H1 (cell line): ENCODE data around the gene SLC7A9. TPM values are rescaled to one million over a fixed set of nuclear protein-coding genes. Genes with fewer than 3 reads are reported as not detected.

Source experiments
- CTCF ChIA-PET: fragments of 300-600 bp; sonication (Branson Sonifier 250); formaldehyde crosslinking; loops from one replicate; lab custom pipeline; 2021; ENCODE audit not compliant: partially characterized antibody; lab: Charles Lee
- POLR2A ChIA-PET: fragments of 300-600 bp; sonication (Branson Sonifier 250); formaldehyde crosslinking; loops from one replicate; lab custom pipeline; 2021; ENCODE audit warnings: inconsistent platforms; ENCODE audit not compliant: partially characterized antibody; lab: Charles Lee
- DNase-seq, 2 experiments: peaks; one replicate each; pipeline versions ENCODE4 v3.0.0 to v3.0.0-alpha.2; 2010 to 2022; ENCODE audit warnings: low spot score in 2 of 2, low read depth in 1 of 2, mixed read lengths in 1 of 2
- FAIRE-seq: peaks from 2 replicates; lab custom pipeline; 2011; peaks lifted over from hg19 to GRCh38; lab: Jason Lieb, UNC
- H2AFZ ChIP-seq: 2 replicates; pipeline ENCODE4 v1.8.1; 2012; ENCODE audit warnings: low read length, inconsistent platforms
- H2AK5ac ChIP-seq: 2 replicates; pipeline ENCODE4 v1.6.1; 2013; ENCODE audit warnings: low read depth, low read length
- H2BK120ac ChIP-seq: replicated peaks from 2 replicates; pipeline ENCODE3; 2013; ENCODE audit warnings: low read depth, low read length, inconsistent platforms
- H2BK12ac ChIP-seq: 2 replicates; pipeline ENCODE4 v1.6.1; 2013; ENCODE audit warnings: low read depth, low read length
- H2BK15ac ChIP-seq: 2 replicates; pipeline ENCODE4 v1.6.1; 2013; ENCODE audit warnings: low read length
- H2BK20ac ChIP-seq: 2 replicates; pipeline ENCODE4 v1.6.1; 2013; ENCODE audit warnings: low read length
- H2BK5ac ChIP-seq: 2 replicates; pipeline ENCODE4 v1.6.1; 2013; ENCODE audit warnings: low read depth, low read length
- H3K14ac ChIP-seq: 2 replicates; pipeline ENCODE4 v1.6.1; 2013; ENCODE audit warnings: inconsistent platforms; ENCODE audit not compliant: insufficient read length
- H3K18ac ChIP-seq: 2 replicates; pipeline ENCODE4 v1.6.1; 2013; ENCODE audit warnings: low read length; ENCODE audit errors: extremely low read depth
- H3K23ac ChIP-seq: 2 replicates; pipeline ENCODE4 v1.6.1; 2013; ENCODE audit warnings: inconsistent platforms; ENCODE audit not compliant: insufficient read length
- H3K23me2 ChIP-seq: 2 replicates; pipeline ENCODE4 v1.6.1; 2013; ENCODE audit warnings: low read depth, low read length
- H3K27ac ChIP-seq: 2 replicates; pipeline ENCODE4 v1.6.1; 2011; ENCODE audit warnings: low read depth, low read length, inconsistent platforms
- H3K27me3 ChIP-seq, 4 experiments: replicated peaks in 1 of 4; 1 replicate in 1 of 4; 2 replicates in 3 of 4; pipeline versions ENCODE4 v1.6.1 to v1.8.1; 2011 to 2013; ENCODE audit warnings: low read length in 3 of 4, mild to moderate bottlenecking in 3 of 4, inconsistent platforms in 2 of 4, mixed read lengths in 2 of 4, moderate library complexity in 1 of 4; ENCODE audit not compliant: control insufficient read depth in 3 of 4, insufficient read depth in 3 of 4; ENCODE audit errors: extremely low read depth in 1 of 4
- H3K36me3 ChIP-seq, 4 experiments: 2 replicates each; pipeline versions ENCODE4 v1.6.1 to v1.8.1; 2011 to 2013; ENCODE audit warnings: mild to moderate bottlenecking in 4 of 4, low read length in 3 of 4, moderate library complexity in 2 of 4, control low read depth in 1 of 4, inconsistent platforms in 1 of 4; ENCODE audit not compliant: insufficient read depth in 4 of 4, control insufficient read depth in 2 of 4
- H3K4ac ChIP-seq: replicated peaks from 2 replicates; pipeline ENCODE3; 2013; ENCODE audit warnings: low read length, low read depth, mixed read lengths, inconsistent platforms; ENCODE audit not compliant: insufficient read length
- H3K4me1 ChIP-seq, 4 experiments: replicated peaks in 1 of 4; 1 replicate in 1 of 4; 2 replicates in 3 of 4; pipeline versions ENCODE4 v1.6.1 to v1.8.1; 2011 to 2013; ENCODE audit warnings: low read length in 3 of 4, inconsistent platforms in 2 of 4, mixed read lengths in 1 of 4; ENCODE audit not compliant: insufficient read depth in 4 of 4, control insufficient read depth in 3 of 4
- H3K4me2 ChIP-seq, 2 experiments: 2 replicates each; pipeline versions ENCODE4 v1.6.1 to v1.8.1; 2011 to 2013; ENCODE audit warnings: low read depth in 2 of 2, low read length in 2 of 2, control low read depth in 1 of 2, inconsistent platforms in 1 of 2, mild to moderate bottlenecking in 1 of 2; ENCODE audit not compliant: insufficient read depth in 1 of 2
- H3K4me3 ChIP-seq, 4 experiments: fragments of 200-600, 300-600 bp in 1 of 4; sonication (generic), shearing (Covaris generic), sonication (Bioruptor Twin) in 1 of 4; 2 replicates each; pipeline versions ENCODE4 v1.5.1 to v1.8.1; 2011 to 2016; ENCODE audit warnings: low read length in 4 of 4, low read depth in 3 of 4, control low read depth in 2 of 4, inconsistent platforms in 2 of 4, mild to moderate bottlenecking in 2 of 4, mixed read lengths in 1 of 4, moderate library complexity in 1 of 4; ENCODE audit not compliant: insufficient read depth in 2 of 4; ENCODE audit errors: extremely low read depth in 1 of 4
- H3K56ac ChIP-seq: replicated peaks from 2 replicates; pipeline ENCODE3; 2013; ENCODE audit warnings: low read depth, mild to moderate bottlenecking, mixed read lengths, low read length, inconsistent platforms; ENCODE audit not compliant: insufficient read length
- H3K79me1 ChIP-seq: 2 replicates; pipeline ENCODE4 v1.6.1; 2013; ENCODE audit warnings: low read depth, low read length, control low read depth
- H3K79me2 ChIP-seq, 2 experiments: 2 replicates each; pipeline versions ENCODE4 v1.6.1 to v1.8.1; 2012 to 2013; ENCODE audit warnings: low read length in 2 of 2, mild to moderate bottlenecking in 2 of 2, inconsistent platforms in 1 of 2; ENCODE audit not compliant: insufficient read depth in 2 of 2, control insufficient read depth in 1 of 2
- H3K9ac ChIP-seq, 4 experiments: replicated peaks in 1 of 4; 1 replicate in 1 of 4; 2 replicates in 3 of 4; pipeline versions ENCODE4 v1.6.1 to v1.8.1; 2011 to 2013; ENCODE audit warnings: low read depth in 3 of 4, low read length in 3 of 4, control low read depth in 2 of 4, mild to moderate bottlenecking in 2 of 4, moderate library complexity in 2 of 4, inconsistent platforms in 1 of 4; ENCODE audit errors: extremely low read depth in 1 of 4
- H3K9me3 ChIP-seq, 2 experiments: 2 replicates each; pipeline versions ENCODE4 v1.6.1 to v1.8.1; 2012 to 2013; ENCODE audit warnings: mild to moderate bottlenecking in 2 of 2, moderate library complexity in 2 of 2, control low read depth in 1 of 2, inconsistent platforms in 1 of 2, low read depth in 1 of 2, low read length in 1 of 2, mixed read lengths in 1 of 2; ENCODE audit not compliant: insufficient read depth in 2 of 2
- H4K20me1 ChIP-seq, 2 experiments: replicated peaks in 1 of 2; 2 replicates each; pipeline versions ENCODE3 to v1.8.1; 2011 to 2013; ENCODE audit warnings: inconsistent platforms in 2 of 2, low read length in 2 of 2, mild to moderate bottlenecking in 1 of 2; ENCODE audit not compliant: insufficient read depth in 2 of 2, control insufficient read depth in 1 of 2
- H4K5ac ChIP-seq: 2 replicates; pipeline ENCODE4 v1.6.1; 2013; ENCODE audit warnings: low read length, low read depth, mixed read lengths, inconsistent platforms; ENCODE audit not compliant: insufficient read length
- H4K8ac ChIP-seq: 2 replicates; pipeline ENCODE4 v1.8.0; 2013; ENCODE audit warnings: mild to moderate bottlenecking, moderate library complexity, low read length, inconsistent platforms; ENCODE audit not compliant: insufficient read depth; ENCODE audit errors: extremely low read depth
- H4K91ac ChIP-seq: replicated peaks from 2 replicates; pipeline ENCODE3; 2013; ENCODE audit warnings: low read length, mixed read lengths, inconsistent platforms; ENCODE audit not compliant: insufficient read length
- CHD2 ChIP-seq: IDR thresholded peaks from 2 replicates; pipeline ENCODE4 v1.6.1; 2012; ENCODE audit warnings: low read length, improper control_type of control experiment
- PHF8 ChIP-seq: fragments of 200-600 bp; sonication (generic); conservative IDR thresholded peaks from 2 replicates; pipeline ENCODE4 v1.7.1; 2012; ENCODE audit warnings: low read depth, mild to moderate bottlenecking, inconsistent platforms, low read length, moderate library complexity
- SAP30 ChIP-seq: fragments of 300-600 bp; sonication (generic); IDR thresholded peaks from 2 replicates; pipeline ENCODE4 v1.7.1; 2012; ENCODE audit warnings: low read length, moderate library complexity, mild to moderate bottlenecking, inconsistent platforms; ENCODE audit not compliant: insufficient read depth, insufficient replicate concordance
- SP4 ChIP-seq: IDR thresholded peaks from 2 replicates; pipeline ENCODE4 v1.6.1; 2012; ENCODE audit warnings: low read length, inconsistent platforms
- WGBS, 2 experiments: shearing (Covaris generic) in 1 of 2; methylation state at CpG; one replicate each; pipeline versions ENCODE4 v1.1.6 to v1.1.7; 2013 to 2015; ENCODE audit warnings: low lambda C conversion rate in 2 of 2, mixed read lengths in 2 of 2, inconsistent platforms in 1 of 2, low coverage in 1 of 2, missing lambda C conversion rate in 1 of 2; ENCODE audit not compliant: insufficient replicate concordance in 2 of 2, insufficient coverage in 1 of 2, insufficient read length in 1 of 2; ENCODE audit errors: extremely low coverage in 1 of 2, missing lambda C conversion rate in 1 of 2; 5-methylcytosine and 5-hydroxymethylcytosine counted together
- polyA plus RNA-seq, 7 experiments: library from polyadenylated mRNA; depleted of rRNA in 3 of 7; stranded (reverse) in 5 of 7; unstranded in 2 of 7; fragments of >200 nt in 5 of 7; fragments of 200-250 nt in 2 of 7; gene quantifications; 1 replicate in 5 of 7; 2 replicates in 1 of 7; 4 replicates in 1 of 7; pipeline versions ENCODE4 v1.2.1 to v1.2.3, GENCODE V29; 2011 to 2013; ENCODE audit warnings: missing spikeins in 2 of 7, mixed read lengths in 2 of 7
- total RNA-seq: library from RNA; stranded (reverse); fragmentation: NEBNext Ultra II Directional; extraction: Animal tissue kit (Norgen Biotek cat#: 25700); gene quantifications from 2 replicates; pipeline ENCODE4 v1.2.1, GENCODE V29; 2021
- TF ChIP-seq, protein P1 (sequence below): IDR thresholded peaks from 2 replicates; pipeline ENCODE4 v1.6.1; 2012; ENCODE audit warnings: inconsistent platforms

Gene SLC7A9
- total and polyA plus RNA-seq, 2 of the 8 experiments (the other 6 are each of a cell fraction or from before 2014, with no cell fraction given) = 0.15 TPM; not detected in 1

DNA sequence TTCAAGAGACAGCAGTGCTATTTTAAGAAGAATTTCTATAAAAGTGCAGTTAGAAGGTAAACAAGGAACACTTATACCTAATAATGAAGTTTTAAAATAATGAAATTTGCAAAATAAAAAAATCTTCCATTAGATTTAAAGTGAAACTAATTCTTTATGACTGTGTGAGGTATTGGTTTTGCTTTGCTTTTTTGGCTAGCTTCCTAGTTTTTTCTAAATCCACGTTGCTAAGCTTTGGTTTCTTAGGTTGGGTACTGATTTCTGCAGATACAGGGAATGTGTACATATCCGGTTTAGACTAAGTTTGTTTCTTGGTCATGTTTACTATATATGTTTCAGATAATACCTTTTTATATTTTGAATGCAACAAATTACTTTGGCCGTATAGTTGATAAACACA, 59.8 kb downstream of the SLC7A9 start:
- H2BK12ac ChIP-seq = no peak overlapping the region
- H3K4me2 ChIP-seq = no peak overlapping the region
- POLR2A ChIA-PET = interaction anchor here (0.7 kb wide), 1 partner anchor 20 kb away, joined by 4 read pairs; no protein-coding TSS in a partner anchor
- H3K56ac ChIP-seq = no peak overlapping the region
- 91% methylated on average over 3 of the region's 3 CpGs; no CpG with 5 or more reads in 1 of the 2 experiments for WGBS, 2 experiments
- no peak overlapping the region for H2AFZ ChIP-seq
- no peaks in the 10 kb centered on the region for H4K20me1 ChIP-seq
- no peak overlapping the region for H3K27ac ChIP-seq
- no peak for DNase-seq
- no peaks in the 10 kb centered on the region for H3K27me3 ChIP-seq
- H3K18ac ChIP-seq = no peak overlapping the region
- H2BK5ac ChIP-seq = no peak overlapping the region
- H4K8ac ChIP-seq = no peak overlapping the region
- no peak for FAIRE-seq
- H3K9me3 ChIP-seq = no peaks in the 10 kb centered on the region
- no peak overlapping the region for H4K5ac ChIP-seq
- H3K4me3 ChIP-seq = no peak overlapping the region
- no peak overlapping the region for H2AK5ac ChIP-seq
- TF ChIP-seq PHF8 (no peak), CHD2 (no peak), SAP30 (no peak), SP4 (no peak)
- TF ChIP-seq, protein P1, sequence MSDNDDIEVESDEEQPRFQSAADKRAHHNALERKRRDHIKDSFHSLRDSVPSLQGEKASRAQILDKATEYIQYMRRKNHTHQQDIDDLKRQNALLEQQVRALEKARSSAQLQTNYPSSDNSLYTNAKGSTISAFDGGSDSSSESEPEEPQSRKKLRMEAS = no peak
- H3K4ac ChIP-seq = no peak overlapping the region
- no peaks in the 10 kb centered on the region for H3K23me2 ChIP-seq
- no peak overlapping the region for H3K9ac ChIP-seq
- H3K4me1 ChIP-seq = 0 out of 7 replicates have a peak, but pooled peaks cover 0 to 3% (median 0%) of the 10 kb centered on the region in 4 experiments
- H2BK20ac ChIP-seq = no peak overlapping the region
- no peaks in the 10 kb centered on the region for H3K36me3 ChIP-seq
- CTCF ChIA-PET = no interaction called here
- H3K79me1 ChIP-seq = no peaks in the 10 kb centered on the region
- H3K79me2 ChIP-seq = no peaks in the 10 kb centered on the region
- no peak overlapping the region for H2BK120ac ChIP-seq
- no peak overlapping the region for H4K91ac ChIP-seq
- H3K14ac ChIP-seq = no peak overlapping the region
- H2BK15ac ChIP-seq = no peak overlapping the region
- no peak overlapping the region for H3K23ac ChIP-seq
